Measurements from ENCODE around the gene LRRTM4.

The LRRTM4 gene

DNA sequence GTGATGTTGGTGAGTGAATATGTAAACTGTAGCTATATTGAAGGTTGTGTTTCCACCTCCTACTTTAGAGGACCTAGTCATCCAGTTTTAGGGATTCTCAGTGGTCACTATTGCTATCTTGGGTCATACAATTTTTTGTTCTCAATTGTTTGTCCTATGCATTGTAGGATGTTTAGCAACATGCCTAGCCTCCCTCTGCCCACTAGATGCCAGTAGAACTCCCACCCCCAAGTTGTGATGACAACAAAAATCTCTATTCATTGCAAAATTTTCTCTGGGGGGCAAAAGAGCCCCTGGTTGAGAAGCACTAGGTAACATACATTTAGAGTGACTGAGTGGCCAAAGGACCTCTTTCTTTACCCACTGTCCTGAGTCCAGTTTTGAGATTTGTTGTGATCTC is 87.3 kb downstream of the LRRTM4 start:
- no peaks in the 10 kb centered on the region for H3K36me3 ChIP-seq (ENCODE audit: control insufficient read depth in 4 of 4, insufficient read depth in 4 of 4, low read length in 3 of 4)
- DNase-seq = no peak
- H3K4me1 ChIP-seq (ENCODE audit: control extremely low read depth in 1 of 4, control insufficient read depth in 4 of 4, insufficient read depth in 4 of 4, low read length in 3 of 4) = no peaks in the 10 kb centered on the region
- H3K27ac ChIP-seq (ENCODE audit: insufficient read depth in 1 of 2, low read depth in 1 of 2, low read length in 2 of 2, poor library complexity in 1 of 2, severe bottlenecking in 2 of 2) = no peak overlapping the region
- no peaks in the 10 kb centered on the region for H3K9me3 ChIP-seq (ENCODE audit: control extremely low read depth in 1 of 5, control insufficient read depth in 4 of 5, insufficient read depth in 2 of 5, low read depth in 1 of 5, low read length in 4 of 5)
- POLR2A ChIA-PET = no interaction called here
- H3K4me3 ChIP-seq (ENCODE audit: control insufficient read depth in 1 of 7, extremely low read depth in 1 of 7, insufficient read depth in 4 of 7, low read depth in 2 of 7, low read length in 6 of 7) = no peak overlapping the region
- CTCF ChIA-PET = interaction anchor here (0.7 kb wide), 1 partner anchor 1917 kb away, joined by 3 read pairs; no protein-coding TSS in a partner anchor
- H3K27me3 ChIP-seq (replicated peaks in 2 of 5; ENCODE audit: control insufficient read depth in 4 of 5, insufficient read depth in 5 of 5, low read length in 4 of 5) = no peaks in the 10 kb centered on the region

DNA sequence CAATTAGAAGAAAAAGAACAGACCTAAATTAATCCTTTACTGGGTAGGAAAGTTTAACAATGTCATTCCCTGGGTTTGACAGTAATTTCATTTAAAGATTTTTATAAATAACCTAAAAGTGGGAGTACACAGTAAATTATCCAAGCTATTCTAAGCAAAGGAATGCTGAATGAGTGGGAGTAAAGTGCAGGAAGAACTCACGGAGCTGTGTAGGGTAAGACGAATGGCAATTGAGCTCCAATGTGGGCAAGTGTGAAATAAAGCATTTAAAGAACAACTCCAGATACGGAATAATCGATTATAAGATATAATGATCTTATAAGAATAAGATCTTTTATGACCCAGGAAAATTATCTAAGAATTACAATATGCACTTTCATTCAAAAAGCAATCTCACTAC is 93.2 kb downstream of the LRRTM4 start:
- no peaks in the 10 kb centered on the region for H3K27me3 ChIP-seq (replicated peaks in 2 of 5; ENCODE audit: control insufficient read depth in 4 of 5, insufficient read depth in 5 of 5, low read length in 4 of 5)
- no peak for DNase-seq
- H3K9me3 ChIP-seq (ENCODE audit: control extremely low read depth in 1 of 5, control insufficient read depth in 4 of 5, insufficient read depth in 2 of 5, low read depth in 1 of 5, low read length in 4 of 5) = no peaks in the 10 kb centered on the region
- no peak overlapping the region for H3K27ac ChIP-seq (ENCODE audit: insufficient read depth in 1 of 2, low read depth in 1 of 2, low read length in 2 of 2, poor library complexity in 1 of 2, severe bottlenecking in 2 of 2)
- H3K4me1 ChIP-seq (ENCODE audit: control extremely low read depth in 1 of 4, control insufficient read depth in 4 of 4, insufficient read depth in 4 of 4, low read length in 3 of 4) = no peaks in the 10 kb centered on the region
- no peak overlapping the region for H3K4me3 ChIP-seq (ENCODE audit: control insufficient read depth in 1 of 7, extremely low read depth in 1 of 7, insufficient read depth in 4 of 7, low read depth in 2 of 7, low read length in 6 of 7)
- ChIA-PET CTCF (no interaction called here), POLR2A (no interaction called here)
- 100% methylated on average over 1 of the region's 4 CpGs for WGBS (ENCODE audit: insufficient coverage)
- no peaks in the 10 kb centered on the region for H3K36me3 ChIP-seq (ENCODE audit: control insufficient read depth in 4 of 4, insufficient read depth in 4 of 4, low read length in 3 of 4)

GRCh38 chr2:77421971-77422370 is 100.2 kb downstream of the LRRTM4 start:
- Histone ChIP-seq H3K27ac (ENCODE audit: insufficient read depth in 1 of 2, low read depth in 1 of 2, low read length in 2 of 2, poor library complexity in 1 of 2, severe bottlenecking in 2 of 2) (no peak overlapping the region), H3K9me3 (ENCODE audit: control extremely low read depth in 1 of 5, control insufficient read depth in 4 of 5, insufficient read depth in 2 of 5, low read depth in 1 of 5, low read length in 4 of 5) (peaks cover 0 to 1% (median 0%) of the 10 kb centered on the region in 5 experiments), H3K4me3 (ENCODE audit: control insufficient read depth in 1 of 7, extremely low read depth in 1 of 7, insufficient read depth in 4 of 7, low read depth in 2 of 7, low read length in 6 of 7) (no peak overlapping the region), H3K36me3 (ENCODE audit: control insufficient read depth in 4 of 4, insufficient read depth in 4 of 4, low read length in 3 of 4) (no peaks in the 10 kb centered on the region), H3K27me3 (replicated peaks in 2 of 5; ENCODE audit: control insufficient read depth in 4 of 5, insufficient read depth in 5 of 5, low read length in 4 of 5) (no peaks in the 10 kb centered on the region), H3K4me1 (ENCODE audit: control extremely low read depth in 1 of 4, control insufficient read depth in 4 of 4, insufficient read depth in 4 of 4, low read length in 3 of 4) (no peaks in the 10 kb centered on the region)
- CTCF ChIA-PET = no interaction called here
- no CpG with 5 or more reads among the region's 4 CpGs for WGBS (ENCODE audit: insufficient coverage)
- POLR2A ChIA-PET = no interaction called here
- no peak for DNase-seq

GRCh38 chr2:77418537-77418936 is 103.6 kb downstream of the LRRTM4 start:
- H3K36me3 ChIP-seq (ENCODE audit: control insufficient read depth in 4 of 4, insufficient read depth in 4 of 4, low read length in 3 of 4) = no peaks in the 10 kb centered on the region
- ChIA-PET CTCF (no interaction called here), POLR2A (no interaction called here)
- H3K27ac ChIP-seq (ENCODE audit: insufficient read depth in 1 of 2, low read depth in 1 of 2, low read length in 2 of 2, poor library complexity in 1 of 2, severe bottlenecking in 2 of 2) = no peak overlapping the region
- peaks cover 0 to 1% (median 0%) of the 10 kb centered on the region in 5 experiments for H3K9me3 ChIP-seq (ENCODE audit: control extremely low read depth in 1 of 5, control insufficient read depth in 4 of 5, insufficient read depth in 2 of 5, low read depth in 1 of 5, low read length in 4 of 5)
- H3K4me1 ChIP-seq (ENCODE audit: control extremely low read depth in 1 of 4, control insufficient read depth in 4 of 4, insufficient read depth in 4 of 4, low read length in 3 of 4) = no peaks in the 10 kb centered on the region
- no peak for DNase-seq
- 50% methylated on average over 1 of the region's 1 CpG for WGBS (ENCODE audit: insufficient coverage)
- H3K4me3 ChIP-seq (ENCODE audit: control insufficient read depth in 1 of 7, extremely low read depth in 1 of 7, insufficient read depth in 4 of 7, low read depth in 2 of 7, low read length in 6 of 7) = no peak overlapping the region
- H3K27me3 ChIP-seq (replicated peaks in 2 of 5; ENCODE audit: control insufficient read depth in 4 of 5, insufficient read depth in 5 of 5, low read length in 4 of 5) = no peaks in the 10 kb centered on the region

- ChIA-PET POLR2A (no interaction called here), CTCF (no interaction called here)
- Histone ChIP-seq H3K4me3 (ENCODE audit: control insufficient read depth in 1 of 7, extremely low read depth in 1 of 7, insufficient read depth in 4 of 7, low read depth in 2 of 7, low read length in 6 of 7) (no peak overlapping the region), H3K9me3 (ENCODE audit: control extremely low read depth in 1 of 5, control insufficient read depth in 4 of 5, insufficient read depth in 2 of 5, low read depth in 1 of 5, low read length in 4 of 5) (no peaks in the 10 kb centered on the region), H3K4me1 (ENCODE audit: control extremely low read depth in 1 of 4, control insufficient read depth in 4 of 4, insufficient read depth in 4 of 4, low read length in 3 of 4) (no peaks in the 10 kb centered on the region), H3K36me3 (ENCODE audit: control insufficient read depth in 4 of 4, insufficient read depth in 4 of 4, low read length in 3 of 4) (no peaks in the 10 kb centered on the region), H3K27ac (ENCODE audit: insufficient read depth in 1 of 2, low read depth in 1 of 2, low read length in 2 of 2, poor library complexity in 1 of 2, severe bottlenecking in 2 of 2) (no peak overlapping the region), H3K27me3 (replicated peaks in 2 of 5; ENCODE audit: control insufficient read depth in 4 of 5, insufficient read depth in 5 of 5, low read length in 4 of 5) (no peaks in the 10 kb centered on the region)
- WGBS (ENCODE audit: insufficient coverage) = no CpG with 5 or more reads among the region's 1 CpG
- no peak for DNase-seq
Measured at GRCh38 chr2:77404189-77404588, 118.0 kb downstream of the LRRTM4 start.

DNA sequence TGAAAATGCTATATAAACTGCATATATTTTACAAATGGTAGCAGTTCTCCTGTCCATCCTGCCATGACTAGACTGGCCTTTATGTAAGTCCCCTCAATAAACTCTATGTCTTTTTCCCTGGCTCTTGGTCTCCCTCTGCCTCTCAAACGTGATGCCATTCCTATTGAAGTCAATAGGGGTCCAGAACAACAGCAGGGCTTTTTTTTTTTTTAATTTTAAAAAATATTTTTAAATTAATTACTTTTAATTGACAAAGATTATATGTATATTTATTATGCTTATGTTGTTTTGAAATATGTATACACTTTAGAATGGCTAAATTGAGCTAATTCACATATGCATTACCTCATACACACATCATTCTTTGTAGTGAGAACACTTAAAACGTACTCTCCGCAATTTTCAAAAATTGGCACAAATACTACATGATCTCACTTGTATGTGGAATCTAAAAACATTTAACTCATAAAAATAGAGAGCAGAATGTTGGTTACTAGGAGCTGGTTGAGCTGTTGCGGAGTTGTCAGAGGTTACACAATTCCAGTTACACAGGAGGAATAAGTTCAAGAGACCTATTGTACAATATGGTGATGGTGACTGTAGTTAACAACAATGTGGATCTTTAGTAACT is 123.1 kb downstream of the LRRTM4 start:
- ChIA-PET POLR2A (no interaction called here), CTCF (no interaction called here)
- no CpG with 5 or more reads among the region's 4 CpGs for WGBS (ENCODE audit: insufficient coverage)

DNA sequence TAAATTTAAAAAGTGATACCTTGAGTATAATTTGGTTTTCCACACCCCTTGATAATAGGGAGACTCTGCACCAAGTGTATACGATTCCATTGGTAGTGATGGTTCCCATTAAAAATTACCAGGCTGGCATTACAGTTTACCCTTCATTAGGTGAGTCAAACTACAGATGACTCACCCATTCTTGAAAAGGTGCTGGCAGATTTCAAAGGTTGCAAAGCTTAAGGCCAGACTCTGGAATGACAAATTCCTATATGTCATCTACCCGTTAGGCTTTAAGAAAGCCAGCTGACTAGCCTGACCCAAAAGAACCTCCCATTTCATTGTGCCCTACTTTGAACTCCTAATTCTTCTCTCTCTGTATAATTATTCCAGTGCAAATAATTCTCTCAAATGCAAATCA is 124.4 kb downstream of the LRRTM4 start:
- Histone ChIP-seq H3K9me3 (ENCODE audit: control extremely low read depth in 1 of 5, control insufficient read depth in 4 of 5, insufficient read depth in 2 of 5, low read depth in 1 of 5, low read length in 4 of 5) (no peaks in the 10 kb centered on the region), H3K27me3 (replicated peaks in 2 of 5; ENCODE audit: control insufficient read depth in 4 of 5, insufficient read depth in 5 of 5, low read length in 4 of 5) (no peaks in the 10 kb centered on the region), H3K4me1 (ENCODE audit: control extremely low read depth in 1 of 4, control insufficient read depth in 4 of 4, insufficient read depth in 4 of 4, low read length in 3 of 4) (no peaks in the 10 kb centered on the region), H3K4me3 (ENCODE audit: control insufficient read depth in 1 of 7, extremely low read depth in 1 of 7, insufficient read depth in 4 of 7, low read depth in 2 of 7, low read length in 6 of 7) (no peak overlapping the region), H3K27ac (ENCODE audit: insufficient read depth in 1 of 2, low read depth in 1 of 2, low read length in 2 of 2, poor library complexity in 1 of 2, severe bottlenecking in 2 of 2) (no peak overlapping the region), H3K36me3 (ENCODE audit: control insufficient read depth in 4 of 4, insufficient read depth in 4 of 4, low read length in 3 of 4) (no peaks in the 10 kb centered on the region)
- DNase-seq = no peak
- ChIA-PET CTCF (no interaction called here), POLR2A (no interaction called here)
- WGBS (ENCODE audit: insufficient coverage) = 100% methylated on average over 2 of the region's 2 CpGs

More for the DNA sequence above, 123.1 kb downstream of the LRRTM4 start:
- no peak overlapping the region for H3K27ac ChIP-seq (ENCODE audit: insufficient read depth in 1 of 2, low read depth in 1 of 2, low read length in 2 of 2, poor library complexity in 1 of 2, severe bottlenecking in 2 of 2)
- H3K4me1 ChIP-seq (ENCODE audit: control extremely low read depth in 1 of 4, control insufficient read depth in 4 of 4, insufficient read depth in 4 of 4, low read length in 3 of 4) = no peaks in the 10 kb centered on the region
- H3K9me3 ChIP-seq (ENCODE audit: control extremely low read depth in 1 of 5, control insufficient read depth in 4 of 5, insufficient read depth in 2 of 5, low read depth in 1 of 5, low read length in 4 of 5) = no peaks in the 10 kb centered on the region
- no peak overlapping the region for H3K4me3 ChIP-seq (ENCODE audit: control insufficient read depth in 1 of 7, extremely low read depth in 1 of 7, insufficient read depth in 4 of 7, low read depth in 2 of 7, low read length in 6 of 7)
- DNase-seq = no peak
- H3K27me3 ChIP-seq (replicated peaks in 2 of 5; ENCODE audit: control insufficient read depth in 4 of 5, insufficient read depth in 5 of 5, low read length in 4 of 5) = no peaks in the 10 kb centered on the region
- no peaks in the 10 kb centered on the region for H3K36me3 ChIP-seq (ENCODE audit: control insufficient read depth in 4 of 4, insufficient read depth in 4 of 4, low read length in 3 of 4)
